Stimulated activated CD4-positive, alpha-beta T cell treated with anti-CD3 and anti-CD28 coated beads, Interleukin-12 subunit alpha, Interleukin-12 subunit beta, amount 100 ng/mL, for 4 hours (primary cell): ENCODE data around the gene CELSR1.
"Not testable (repeated sequence)": the region's sequence is repeated elsewhere in the genome, so short reads cannot be mapped to it uniquely, and the experiment has no call there.

Source experiments
- DNase-seq: peaks from one replicate; pipeline ENCODE4 v3.0.0-alpha.2; 2020

Gene CELSR1

DNA sequence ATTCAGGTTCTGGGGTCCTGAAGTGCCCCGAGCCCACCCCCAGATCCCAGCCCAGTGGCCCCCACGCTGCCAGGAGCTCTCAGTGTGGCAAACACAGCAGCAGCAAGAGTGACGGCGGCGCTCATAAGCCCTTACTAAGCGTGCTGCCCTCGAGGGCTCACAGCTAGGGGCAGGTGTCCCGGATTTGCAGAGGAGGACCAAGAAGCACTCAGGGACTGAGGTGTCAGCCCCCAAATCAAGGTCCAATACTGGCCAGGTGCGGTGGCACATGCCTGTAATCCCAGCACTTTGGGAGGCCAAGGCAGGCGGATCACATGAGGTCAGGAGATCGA is 25.4 kb downstream of the CELSR1 start:
- no peak for DNase-seq

DNA sequence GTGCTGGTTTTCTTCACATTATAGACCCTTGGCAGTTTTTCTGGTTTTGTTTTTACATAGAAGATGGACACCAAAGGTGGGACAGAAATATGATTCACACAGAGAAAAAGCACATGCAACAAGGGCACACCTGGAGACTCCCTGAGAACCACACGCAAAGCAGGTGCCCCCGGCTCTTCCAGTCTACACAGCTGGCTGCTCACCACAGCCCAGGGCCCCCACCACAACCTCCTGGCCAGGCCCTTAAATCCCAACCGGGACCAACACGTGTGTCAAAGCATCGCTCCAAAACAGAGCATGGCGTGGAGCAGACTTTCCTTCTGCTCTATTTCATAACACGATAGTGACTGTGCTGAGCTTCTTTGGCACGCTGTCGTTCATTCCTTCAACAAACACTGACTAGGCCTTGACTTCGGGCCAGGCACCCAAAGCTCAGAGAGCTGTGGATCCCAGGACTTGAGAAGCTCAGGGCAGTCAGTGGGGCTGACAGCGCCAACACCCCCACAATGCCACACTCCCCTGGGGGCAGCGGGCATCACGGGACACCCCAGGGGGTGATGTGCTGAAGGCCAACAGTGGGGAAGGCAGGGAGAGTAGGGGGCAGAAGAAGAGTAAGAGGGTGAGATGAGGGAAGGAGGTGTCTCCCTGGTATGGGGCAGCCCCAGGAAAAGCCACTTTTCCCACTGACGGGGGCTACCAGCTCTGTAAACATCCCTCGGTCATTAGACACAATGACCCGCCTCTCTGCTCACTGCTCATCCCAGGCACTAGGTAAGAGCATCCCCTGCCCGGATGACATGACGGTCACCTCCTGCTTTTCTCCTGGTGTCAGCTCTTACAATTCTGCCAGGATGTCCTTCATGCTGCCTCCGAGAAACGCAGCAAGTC is 26.0 kb downstream of the CELSR1 start:
- no peak for DNase-seq

DNA sequence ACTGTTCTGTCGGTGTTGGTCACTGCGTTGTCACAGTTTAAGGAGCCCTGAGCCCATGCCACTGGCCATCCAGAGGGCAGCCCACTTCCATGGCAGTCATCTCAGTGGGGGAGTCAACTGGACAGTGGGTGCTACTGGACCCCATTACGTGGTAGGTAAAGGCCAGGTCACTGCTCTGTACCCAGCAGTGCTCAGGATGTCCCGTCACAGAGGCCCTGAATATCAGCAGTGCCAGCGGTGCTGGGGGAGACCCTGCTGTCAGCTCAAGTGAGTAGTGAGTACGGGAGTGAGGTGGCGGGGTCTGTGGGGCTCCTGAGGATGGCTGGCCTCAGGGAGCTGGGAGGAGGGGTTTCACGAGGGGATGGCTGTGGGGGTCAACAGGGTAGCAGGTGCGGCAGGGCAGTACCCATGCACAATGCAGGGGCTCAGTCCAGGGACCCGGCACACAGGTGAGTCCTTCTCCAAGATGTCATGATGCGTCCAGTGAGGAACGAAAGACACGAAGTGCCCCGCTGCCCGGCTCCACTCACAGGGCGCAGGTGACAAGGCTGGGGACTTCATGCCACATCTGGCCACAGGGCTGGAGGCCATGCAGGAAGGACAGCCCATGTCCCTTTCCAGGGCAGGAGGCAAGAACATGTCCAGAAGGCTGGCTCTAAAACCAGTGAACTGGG is 27.9 kb downstream of the CELSR1 start:
- no peak for DNase-seq

DNA sequence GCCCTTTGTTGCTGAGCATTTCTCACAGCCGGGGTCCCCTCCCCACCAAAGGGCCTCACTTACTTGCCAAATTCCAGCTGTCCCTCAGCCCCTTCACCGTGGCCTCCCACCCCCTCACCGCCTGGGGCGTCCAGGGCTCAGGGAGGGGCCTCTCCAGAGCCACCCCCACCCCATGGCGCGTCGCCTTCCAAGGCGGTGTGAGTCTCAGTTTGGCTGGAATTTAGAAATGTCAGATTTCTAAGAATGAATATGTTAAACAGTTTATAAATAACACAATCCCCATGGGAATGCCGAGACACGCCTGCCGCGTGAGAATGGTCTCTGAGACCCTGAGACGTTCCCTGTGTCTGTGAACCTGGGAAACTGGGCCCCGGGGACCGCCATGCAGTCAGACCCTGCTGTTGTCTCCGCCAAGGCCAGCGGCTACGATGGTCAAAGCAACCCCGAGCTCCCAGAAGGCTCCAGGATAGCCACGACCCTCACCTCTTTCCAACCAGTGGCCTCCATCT is 28.9 kb downstream of the CELSR1 start:
- no peak for DNase-seq

DNA sequence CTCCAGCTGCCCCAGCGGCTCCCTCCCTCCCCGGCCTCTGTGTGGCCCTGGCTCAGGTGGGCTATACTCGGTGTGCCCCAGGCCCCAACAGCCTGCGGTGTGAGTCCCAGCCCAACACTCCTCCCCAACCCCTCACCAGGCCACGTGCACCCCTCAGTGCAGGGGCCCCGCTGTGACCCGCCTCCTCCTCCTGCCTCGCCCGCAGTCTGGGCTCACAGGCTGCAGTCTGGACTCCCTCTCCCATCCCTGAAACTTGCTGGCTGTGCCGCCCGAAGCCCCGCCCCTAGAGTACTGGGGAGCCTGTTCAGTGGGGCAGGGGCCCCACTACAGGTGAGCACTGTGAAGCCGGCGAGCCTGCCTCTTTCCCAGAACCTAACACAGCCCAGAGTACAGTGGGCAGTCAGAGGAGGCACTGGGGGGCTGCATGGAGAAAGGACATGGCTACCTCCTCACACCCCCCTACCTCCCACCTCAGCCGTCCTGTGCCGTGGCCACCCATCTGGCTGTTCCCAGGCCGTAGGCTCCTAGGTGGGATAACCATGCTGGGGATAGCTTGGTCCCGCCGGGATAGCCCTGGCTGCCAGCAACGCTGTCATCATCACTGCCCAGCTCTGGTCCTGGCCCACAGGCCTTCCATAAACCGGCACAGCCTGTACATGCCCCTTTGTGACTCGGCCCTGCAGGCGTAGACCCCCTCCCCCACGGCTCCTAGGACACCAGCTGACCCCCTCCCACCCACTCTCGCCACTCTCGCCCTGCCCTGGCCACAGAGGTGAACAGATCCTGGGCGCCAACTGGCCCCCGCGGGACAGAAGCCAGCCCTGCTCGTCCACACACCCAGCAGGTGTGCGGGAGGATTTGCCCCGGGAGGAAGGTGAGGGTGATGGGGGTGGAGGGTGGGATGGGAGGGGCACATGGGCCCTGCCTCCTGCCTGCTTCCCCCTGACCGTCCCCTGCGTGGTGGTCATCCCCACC is 29.7 kb downstream of the CELSR1 start:
- DNase-seq = no peak

DNA sequence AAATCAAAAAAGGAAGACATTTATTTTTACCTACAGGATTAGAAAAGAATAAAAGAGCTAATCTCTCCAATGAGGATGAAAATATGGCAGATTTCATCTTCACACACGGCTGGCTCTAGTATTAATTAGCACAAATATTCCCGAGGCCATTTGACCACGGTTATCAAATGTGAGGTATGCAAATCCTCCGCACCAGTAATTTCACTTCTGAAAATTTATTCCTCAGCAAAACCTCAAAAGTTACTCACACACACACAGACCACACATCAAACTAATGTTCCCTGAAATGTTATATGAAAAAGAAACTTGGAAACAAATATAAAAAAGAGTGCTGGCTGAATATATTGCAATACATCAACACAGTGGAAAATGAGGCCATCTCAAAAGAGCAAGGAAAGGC is 32.8 kb downstream of the CELSR1 start:
- no peak for DNase-seq

DNA sequence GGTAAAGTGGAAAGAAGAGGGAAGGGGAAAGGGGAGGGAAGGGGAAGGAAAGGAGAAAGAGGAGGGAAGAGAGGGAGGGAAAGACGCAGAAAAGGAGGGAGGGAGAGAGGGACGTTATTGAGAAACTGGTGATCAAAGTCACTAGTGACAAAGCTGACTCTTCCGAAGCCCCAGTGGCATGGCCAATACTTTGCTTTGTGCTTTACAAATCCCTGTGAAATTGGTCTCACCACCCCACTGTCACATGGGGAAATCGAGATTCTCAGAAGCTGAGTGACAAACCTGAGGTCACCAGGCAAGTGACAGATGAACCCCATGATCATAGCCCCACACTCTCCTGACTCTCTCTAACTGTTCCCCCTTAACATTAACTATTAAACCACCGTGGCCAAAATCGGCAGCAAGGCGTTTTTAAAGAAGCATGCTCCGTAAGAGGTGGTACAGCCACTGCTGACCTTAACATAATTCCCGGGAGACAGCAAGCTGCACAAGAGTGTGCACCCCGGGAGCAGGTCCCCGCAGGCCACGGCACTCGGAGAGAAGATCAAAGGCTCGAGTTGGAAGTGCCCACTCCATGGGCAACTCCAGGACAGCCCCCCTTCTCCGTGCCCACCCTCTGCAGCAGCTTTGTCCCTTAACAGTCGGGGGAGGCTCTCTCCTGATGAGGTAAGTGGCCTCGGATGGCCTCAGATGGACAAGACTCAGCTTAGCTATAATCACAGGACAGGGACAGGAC is 34.8 kb downstream of the CELSR1 start:
- DNase-seq = no peak

DNA sequence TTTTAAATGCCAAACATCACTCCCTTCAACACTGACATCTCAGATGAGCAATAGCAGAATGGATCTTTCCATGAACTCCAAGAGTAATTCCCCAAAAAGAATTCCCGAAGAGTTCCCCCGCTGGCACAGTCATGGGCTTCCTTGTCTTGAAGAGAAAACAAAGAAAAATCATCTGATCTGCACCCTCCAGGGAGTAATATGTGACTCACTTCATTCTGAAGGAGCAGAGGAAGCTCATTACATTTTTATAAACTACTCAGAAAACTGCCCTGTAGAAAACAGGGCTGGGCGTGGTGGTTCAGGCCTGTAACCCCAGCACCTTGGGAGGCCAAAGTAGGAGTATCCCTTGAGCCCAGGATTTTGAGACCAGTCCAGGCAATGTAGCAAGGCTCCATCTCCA is 35.7 kb downstream of the CELSR1 start:
- DNase-seq = no peak

DNA sequence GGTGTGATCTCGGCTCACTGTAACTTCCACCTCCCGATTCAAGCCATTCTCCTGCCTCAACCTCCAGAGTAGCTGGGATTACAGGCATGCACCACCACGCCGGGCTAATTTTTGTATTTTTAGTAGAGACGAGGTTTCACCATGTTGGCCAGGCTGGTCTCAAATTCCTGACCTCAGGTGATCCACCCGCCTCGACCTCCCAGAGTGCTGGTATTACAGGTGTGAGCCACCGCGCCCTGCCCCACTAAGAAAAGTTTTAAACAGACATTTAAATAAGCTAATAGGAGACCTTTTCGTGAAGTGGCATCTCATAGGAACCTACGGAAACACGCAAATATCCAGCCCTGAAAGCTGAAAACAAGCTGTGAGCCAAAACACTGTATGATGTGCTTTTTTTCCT is 36.2 kb downstream of the CELSR1 start:
- not testable (repeated sequence) for DNase-seq

DNA sequence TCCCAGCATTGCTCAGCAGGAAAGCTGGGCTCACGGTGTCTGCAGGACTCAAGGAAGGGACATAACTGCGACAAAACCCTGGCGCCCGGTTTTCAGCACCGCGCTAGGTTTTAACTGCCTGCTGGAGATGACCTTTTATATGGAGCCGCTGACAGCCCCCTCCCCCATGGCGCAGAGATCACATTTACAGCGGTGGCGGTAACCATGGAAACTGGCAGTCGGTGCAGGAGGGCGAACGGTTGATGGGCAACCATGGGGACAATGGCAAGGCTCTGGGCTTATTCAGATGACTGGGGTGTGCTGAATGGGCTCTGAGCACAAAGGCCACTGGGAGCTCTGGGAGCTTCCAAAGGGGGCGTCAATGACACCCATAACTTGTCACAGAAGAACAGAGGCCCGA is 37.2 kb downstream of the CELSR1 start:
- no peak for DNase-seq

DNA sequence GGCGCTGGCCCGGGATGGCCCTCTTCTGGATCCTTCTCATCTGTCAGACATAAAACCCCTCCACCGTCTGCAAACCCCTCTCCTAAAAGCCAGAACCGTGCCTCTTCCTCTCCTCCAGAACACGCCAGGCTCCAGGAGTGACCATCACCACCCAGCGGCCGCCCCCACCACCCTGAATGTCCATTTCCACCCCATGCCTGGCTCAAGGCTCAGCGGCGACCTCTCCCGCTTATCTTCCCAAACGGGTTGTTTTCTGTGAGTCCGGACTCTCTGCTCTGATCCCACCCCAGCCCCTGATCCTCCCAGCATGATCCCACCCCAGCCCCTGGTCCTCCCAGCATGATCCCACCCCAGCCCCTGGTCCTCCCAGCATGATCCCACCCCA is 37.6 kb downstream of the CELSR1 start:
- DNase-seq = no peak

DNA sequence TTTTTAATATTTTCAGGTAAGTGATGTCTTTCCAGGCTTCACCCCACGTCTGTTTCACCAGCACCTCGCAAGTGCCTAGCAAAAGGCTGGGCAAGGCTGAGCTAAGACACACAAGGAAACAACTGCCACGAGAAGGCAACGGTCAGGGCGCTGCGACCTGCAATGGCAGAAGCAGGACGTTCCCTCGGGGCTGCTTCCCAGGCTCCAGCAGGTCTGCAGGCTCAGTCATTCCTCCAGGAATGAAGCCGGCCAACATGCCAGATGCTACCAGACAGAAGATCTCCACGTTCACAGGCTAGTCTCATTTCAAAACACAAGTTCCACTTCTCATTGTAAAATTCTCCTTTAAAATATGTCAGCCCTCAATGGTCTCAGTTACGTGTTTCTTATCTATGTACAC is 45.5 kb downstream of the CELSR1 start:
- DNase-seq = no peak

DNA sequence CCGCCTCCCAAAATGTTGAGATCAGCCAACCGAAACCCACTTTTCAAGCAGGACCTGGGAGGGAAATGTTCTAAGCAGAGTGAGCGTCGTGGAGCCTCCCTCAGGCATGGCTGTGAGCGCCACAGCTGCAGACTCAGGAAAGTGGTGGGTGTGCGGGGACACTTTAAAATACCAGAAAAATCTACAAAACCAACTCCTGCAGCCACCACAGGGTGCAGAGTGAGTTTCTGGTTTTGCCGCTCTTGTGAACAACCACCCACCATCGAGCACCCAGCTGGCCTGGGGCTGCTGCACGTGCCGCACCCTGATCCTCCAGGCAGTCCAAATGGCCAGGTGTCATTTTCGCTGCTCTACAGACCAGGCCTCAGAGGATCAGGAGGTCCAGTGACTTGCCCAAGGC is 46.9 kb downstream of the CELSR1 start:
- DNase-seq = no peak

DNA sequence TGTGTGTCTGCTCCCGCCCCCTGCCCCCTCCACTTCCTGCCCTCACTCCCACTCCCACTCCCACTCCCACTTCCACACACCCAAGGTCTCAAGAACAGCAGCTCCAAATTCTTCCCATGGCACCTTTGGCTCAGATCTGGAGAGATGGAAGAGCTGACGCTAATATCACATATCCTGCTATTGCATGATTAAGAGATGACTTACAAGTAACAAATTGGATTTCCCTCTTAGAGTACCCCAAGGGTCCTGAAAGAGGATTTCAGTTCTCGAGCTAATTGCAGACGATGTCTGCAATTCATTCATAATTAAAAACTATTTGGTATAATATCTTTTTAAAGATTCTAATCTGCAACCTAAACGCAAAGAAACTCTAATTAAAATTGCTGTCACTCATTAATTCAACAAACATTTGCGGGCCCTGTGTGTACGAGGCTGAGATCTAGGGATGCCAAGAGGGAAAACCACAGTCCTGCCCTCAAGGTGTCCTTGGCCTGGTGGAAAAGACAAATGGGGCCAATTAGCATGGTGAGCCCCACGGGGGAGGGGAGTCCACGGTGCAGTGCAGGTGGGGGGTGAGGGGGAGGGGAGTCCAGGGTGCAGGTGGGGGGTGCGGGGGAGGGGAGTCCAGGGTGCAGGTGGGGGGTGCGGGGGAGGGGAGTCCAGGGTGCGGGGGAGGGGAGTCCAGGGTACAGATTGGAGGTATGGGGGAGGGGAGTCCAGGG is 50.3 kb downstream of the CELSR1 start:
- no peak for DNase-seq

DNA sequence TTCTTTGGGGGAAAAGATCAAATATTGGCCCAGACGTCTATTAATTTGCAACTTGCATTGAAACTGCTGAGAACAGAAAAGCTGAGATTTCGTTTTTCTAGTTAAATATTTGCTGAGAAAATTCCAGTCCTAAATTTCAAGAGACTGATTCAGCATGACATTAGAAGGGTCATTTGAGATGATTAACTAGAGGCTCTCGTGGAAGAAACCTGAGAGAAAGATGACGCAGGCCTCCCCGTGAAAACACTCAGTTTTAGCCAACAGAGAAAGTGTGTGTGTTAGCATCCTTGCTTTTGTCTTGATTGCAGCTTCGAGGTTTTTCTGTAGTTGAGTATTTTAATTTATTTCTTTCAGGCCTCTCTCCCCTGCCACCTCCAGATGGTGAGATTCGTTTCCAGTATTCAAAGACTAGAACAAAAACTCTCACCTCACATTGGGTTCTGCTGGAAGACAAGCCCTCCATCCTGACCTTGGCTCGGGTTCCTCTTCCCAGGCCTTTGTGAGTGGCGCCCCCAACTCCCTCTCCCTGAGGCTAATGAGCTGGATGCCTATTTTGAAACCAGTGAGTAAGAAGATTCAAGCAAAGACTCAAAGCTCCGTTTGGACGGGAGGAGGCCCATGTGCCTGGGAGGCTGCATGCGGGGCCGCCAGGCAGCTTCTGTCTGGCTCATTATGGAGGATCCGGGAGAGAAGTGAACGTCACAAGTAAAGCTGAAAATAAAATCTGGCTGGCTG is 52.4 kb downstream of the CELSR1 start:
- DNase-seq = no peak

DNA sequence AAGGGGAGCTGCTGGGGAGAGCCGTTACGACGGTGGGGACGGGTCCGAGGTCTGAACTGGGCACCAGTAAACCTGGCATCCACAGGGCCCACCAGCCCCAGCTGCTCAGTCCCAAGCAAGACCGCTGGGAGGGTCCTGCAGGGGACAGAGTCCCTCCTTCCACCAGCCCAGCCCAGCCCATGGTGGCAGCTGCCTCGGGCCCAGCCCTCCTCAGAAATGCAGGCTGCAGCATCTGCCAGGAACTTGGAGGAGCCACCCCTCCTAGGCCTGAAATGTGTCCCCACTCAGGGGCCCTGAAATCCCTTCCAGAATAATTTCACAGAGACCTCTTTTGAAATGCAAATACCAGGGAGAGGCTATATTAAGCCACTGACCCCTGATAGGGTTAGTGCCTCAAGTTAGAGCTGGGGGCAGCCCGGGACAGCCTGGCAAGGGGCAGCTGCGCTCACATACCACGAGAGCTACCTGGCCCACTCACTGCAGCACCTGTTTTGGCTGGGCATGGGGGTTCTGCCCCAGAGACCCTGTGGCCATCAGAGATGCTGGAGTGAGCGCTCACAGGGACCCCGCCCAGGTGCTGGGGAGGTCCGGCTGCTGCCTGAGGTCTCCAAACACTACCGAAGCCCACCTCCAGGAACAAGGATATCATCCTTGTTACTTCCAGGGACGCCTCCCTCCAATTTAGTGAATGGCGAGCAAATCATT is 53.1 kb downstream of the CELSR1 start:
- DNase-seq = no peak

DNA sequence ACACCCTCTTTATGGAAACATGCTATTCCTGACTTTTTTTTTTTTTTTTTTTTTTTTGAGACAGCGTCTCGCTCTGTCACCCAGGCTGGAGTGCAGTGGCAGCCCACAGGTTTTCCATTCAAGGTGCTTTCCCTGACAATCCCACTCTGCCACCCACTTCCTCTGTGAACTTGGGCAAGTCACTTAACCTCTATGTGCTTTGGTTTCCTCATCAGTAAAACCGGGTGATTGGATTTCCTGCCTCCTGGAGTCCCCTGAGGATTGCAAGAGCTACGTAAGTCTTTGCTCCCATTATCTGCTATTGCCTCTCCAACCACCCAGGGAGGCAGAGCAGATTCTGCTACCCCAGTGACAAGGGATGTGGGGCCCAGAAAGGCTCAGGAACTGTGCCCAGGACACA is 54.1 kb downstream of the CELSR1 start:
- DNase-seq = no peak

DNA sequence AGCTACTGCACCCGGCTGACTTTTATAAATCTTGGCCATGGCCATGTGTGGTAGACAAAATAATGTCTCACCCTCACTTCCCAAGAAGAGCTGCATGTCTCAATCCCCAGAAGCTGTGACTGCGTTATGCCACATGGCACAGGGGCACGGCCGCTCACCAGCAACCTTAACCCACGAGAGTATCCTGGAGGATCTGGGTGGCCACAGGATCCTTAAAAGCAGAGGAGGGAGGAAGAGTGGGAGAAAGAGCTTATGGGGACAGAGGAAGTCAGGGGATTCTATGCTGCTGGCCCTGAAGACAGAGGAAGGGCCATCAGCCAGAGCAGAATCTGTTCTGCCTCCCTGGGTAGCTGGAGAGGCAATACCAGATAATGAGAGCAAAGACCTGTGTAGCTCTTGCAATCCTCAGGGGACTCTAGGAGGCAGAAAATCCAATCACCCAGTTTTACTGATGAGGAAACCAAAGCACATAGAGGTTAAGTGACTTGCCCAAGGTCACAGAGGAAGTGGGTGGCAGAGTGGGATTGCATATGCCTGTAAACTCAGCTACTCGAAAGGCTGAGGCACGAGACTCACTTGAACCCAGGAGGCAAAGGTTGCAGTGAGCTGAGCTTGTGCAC is 55.3 kb downstream of the CELSR1 start:
- DNase-seq = no peak

DNA sequence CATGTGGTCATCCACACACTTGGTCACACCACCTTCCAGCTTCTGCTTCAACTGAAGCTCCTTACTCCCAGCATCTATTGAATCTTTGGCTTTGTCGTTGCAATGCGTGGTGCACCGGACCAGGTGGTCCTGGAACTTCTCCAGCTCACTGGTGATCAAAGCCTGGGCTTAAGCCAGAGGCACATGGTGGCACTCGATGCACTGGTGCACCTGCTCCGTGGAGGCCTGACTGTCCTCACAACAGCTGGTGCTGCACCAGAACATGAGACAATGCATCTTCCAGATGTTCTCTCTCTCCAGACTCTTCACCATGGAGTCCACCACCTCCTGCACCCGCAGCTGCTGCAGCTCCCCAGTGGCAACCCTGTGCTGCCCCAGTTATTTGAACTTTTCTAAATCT is 56.0 kb downstream of the CELSR1 start:
- DNase-seq = no peak

DNA sequence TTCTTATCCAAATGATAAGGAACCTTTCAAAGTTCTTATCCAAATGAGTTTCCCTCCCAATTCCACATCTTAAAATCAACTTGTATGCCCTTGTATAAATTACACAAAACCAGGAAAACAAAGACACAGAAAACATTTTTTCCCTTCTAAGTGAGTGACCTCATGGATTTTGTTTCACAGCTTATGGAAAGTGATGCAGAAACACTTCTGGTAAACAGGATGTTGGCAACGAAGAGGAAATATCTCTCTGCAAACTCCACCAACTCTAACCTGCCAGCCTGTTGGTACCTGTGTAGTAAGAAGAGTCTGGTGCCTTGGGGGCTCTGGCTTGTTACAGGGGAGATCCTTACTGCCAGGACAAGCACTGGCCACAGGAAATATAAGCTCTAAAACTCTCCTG is 57.0 kb downstream of the CELSR1 start:
- DNase-seq = no peak
